ENCODE data around the gene MPND.

DNA sequence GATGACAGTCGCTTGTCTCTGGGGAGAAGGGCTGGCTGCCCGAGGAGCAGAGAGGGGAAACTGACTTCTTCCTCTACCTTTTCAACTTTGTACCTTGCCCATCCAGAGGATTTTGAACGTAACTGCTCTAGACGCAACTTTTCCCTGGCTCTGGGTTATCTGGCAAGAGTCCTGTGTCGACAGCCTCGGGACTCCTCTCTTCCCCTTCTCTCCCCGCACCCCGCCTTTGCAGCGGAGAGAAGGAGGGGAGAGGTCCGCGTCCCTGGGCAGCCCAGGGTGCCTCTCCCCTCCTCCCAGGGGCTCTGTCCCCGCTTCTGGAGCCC, 56.4 kb downstream of the MPND start:
- TF ChIP-seq, protein P1, sequence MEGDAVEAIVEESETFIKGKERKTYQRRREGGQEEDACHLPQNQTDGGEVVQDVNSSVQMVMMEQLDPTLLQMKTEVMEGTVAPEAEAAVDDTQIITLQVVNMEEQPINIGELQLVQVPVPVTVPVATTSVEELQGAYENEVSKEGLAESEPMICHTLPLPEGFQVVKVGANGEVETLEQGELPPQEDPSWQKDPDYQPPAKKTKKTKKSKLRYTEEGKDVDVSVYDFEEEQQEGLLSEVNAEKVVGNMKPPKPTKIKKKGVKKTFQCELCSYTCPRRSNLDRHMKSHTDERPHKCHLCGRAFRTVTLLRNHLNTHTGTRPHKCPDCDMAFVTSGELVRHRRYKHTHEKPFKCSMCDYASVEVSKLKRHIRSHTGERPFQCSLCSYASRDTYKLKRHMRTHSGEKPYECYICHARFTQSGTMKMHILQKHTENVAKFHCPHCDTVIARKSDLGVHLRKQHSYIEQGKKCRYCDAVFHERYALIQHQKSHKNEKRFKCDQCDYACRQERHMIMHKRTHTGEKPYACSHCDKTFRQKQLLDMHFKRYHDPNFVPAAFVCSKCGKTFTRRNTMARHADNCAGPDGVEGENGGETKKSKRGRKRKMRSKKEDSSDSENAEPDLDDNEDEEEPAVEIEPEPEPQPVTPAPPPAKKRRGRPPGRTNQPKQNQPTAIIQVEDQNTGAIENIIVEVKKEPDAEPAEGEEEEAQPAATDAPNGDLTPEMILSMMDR (IDR thresholded peaks at IDR 0.05), result no peak
- TF ChIP-seq POLR2A (IDR thresholded peaks at IDR 0.05) (no peak), EP300 (IDR thresholded peaks at IDR 0.05) (no peak), POLR2AphosphoS5 (IDR thresholded peaks at IDR 0.05) (no peak)
